ENCODE data around the gene PIK3CA.

GRCh38 chr3:179166561-179167201 lies 18.5 kb downstream of the PIK3CA start:
- no peak for TF ChIP-seq E2F4 (IDR thresholded peaks at IDR 0.05; ENCODE audit: low read depth, low read length)
- TF ChIP-seq ZBTB11 (CRISPR knock-in tag; IDR thresholded peaks at IDR 0.05): no peak
- TF ChIP-seq POLR2AphosphoS5 (IDR thresholded peaks at IDR 0.05; ENCODE audit: low read length): no peak
- no peak for TF ChIP-seq NR2F1 (conservative IDR thresholded peaks at IDR 0.05)
- TF ChIP-seq CTCF (IDR thresholded peaks at IDR 0.05 in 2 of 3, conservative IDR thresholded peaks at IDR 0.05 in 1 of 3; ENCODE audit: control insufficient read depth in 2 of 3, extremely low read depth in 1 of 3, insufficient read depth in 1 of 3, low read depth in 3 of 3, low read length in 3 of 3): no peak
- no peak for TF ChIP-seq YY1 (IDR thresholded peaks at IDR 0.05; ENCODE audit: low read depth, low read length)
- TF ChIP-seq TAF1 (IDR thresholded peaks at IDR 0.05; ENCODE audit: borderline replicate concordance, low read depth, low read length): no peak
- no peak for TF ChIP-seq LARP7 (IDR thresholded peaks at IDR 0.05)
- no peak for TF ChIP-seq ZZZ3 (IDR thresholded peaks at IDR 0.05; ENCODE audit: control insufficient read depth, insufficient read length, low read depth)
- TF ChIP-seq KAT2A (conservative IDR thresholded peaks at IDR 0.05; ENCODE audit: control insufficient read depth, low read depth, low read length): no peak
- no peak for TF ChIP-seq ATF2 (IDR thresholded peaks at IDR 0.05; ENCODE audit: low read length)
- TF ChIP-seq SIN3A (IDR thresholded peaks at IDR 0.05; ENCODE audit: low read depth, low read length): no peak

Data from GM12878 (cell line).